Ovary (tissue), 10 donors: Measurements from ENCODE around the gene VGLL2. TPM values are rescaled to one million over a fixed set of nuclear protein-coding genes. Genes with fewer than 3 reads are reported as not detected.

Experiments used
- DNase-seq, 5 donors: peaks; one replicate each; pipeline ENCODE4 v3.0.0-alpha.2; 2019 to 2020
- H3K27ac ChIP-seq, 2 donors: fragments of 200-600 bp; one replicate each; pipeline versions ENCODE4 v1.5.1 to v1.8.0; 2019 to 2022
- H3K27me3 ChIP-seq: fragments of 200-600 bp; one replicate; pipeline ENCODE4 v1.8.0; 2022
- H3K36me3 ChIP-seq: fragments of 200-600 bp; sonication (generic); one replicate; pipeline ENCODE4 v1.5.1; 2019
- H3K4me1 ChIP-seq: one replicate; pipeline ENCODE4 v1.8.1; 2013; ENCODE audit warnings: mild to moderate bottlenecking, moderate library complexity; ENCODE audit not compliant: insufficient read depth
- H3K4me3 ChIP-seq: fragments of 200-600 bp; sonication (generic); one replicate; pipeline ENCODE4 v1.5.1; 2017
- H3K9me3 ChIP-seq, 2 donors: fragments of 200-600 bp in 1 of 2; sonication (generic) in 1 of 2; one replicate each; pipeline versions ENCODE4 v1.5.1 to v1.8.1; 2013 to 2019; ENCODE audit warnings: mild to moderate bottlenecking in 1 of 2, moderate library complexity in 1 of 2
- CTCF ChIP-seq, 3 donors: fragments of 450-650 bp in 2 of 3; fragments of 200-600 bp in 1 of 3; IDR thresholded peaks; one replicate each; pipeline versions ENCODE4 v1.5.1 to v1.8.0; 2016 to 2022; ENCODE audit warnings: antibody characterized with exemption in 3 of 3, mild to moderate bottlenecking in 1 of 3
- EP300 ChIP-seq: sonication (generic); formaldehyde crosslinking; IDR thresholded peaks from one replicate; pipeline ENCODE4 v1.6.1; 2017; ENCODE audit warnings: antibody characterized with exemption
- POLR2A ChIP-seq: fragments of 450-650 bp; IDR thresholded peaks from one replicate; pipeline ENCODE4 v1.6.1; 2017; ENCODE audit warnings: antibody characterized with exemption, mild to moderate bottlenecking, moderate library complexity
- WGBS, 3 donors: extraction: QIAGEN DNeasy Blood & Tissue Kit in 1 of 3; methylation state at CpG; one replicate each; pipeline versions ENCODE4 v1.1.5 to v1.1.7; 2013 to 2017; 5-methylcytosine and 5-hydroxymethylcytosine counted together
- intact Hi-C, 4 donors: fragments of 100-400 bp; cut with DNase I; formaldehyde crosslinking; loops; one replicate each; pipeline versions ENCODE4 v1.11.0 to v1.15.1; 2022 to 2023
- long read RNA-seq, 3 donors: library from polyadenylated mRNA in 2 of 3; unstranded in 2 of 3; transcript quantifications; one replicate each; pipeline ENCODE4 v2.0.0 and lab custom pipeline, GENCODE V29; 2021 to 2026
- polyA plus RNA-seq, 2 donors: library from polyadenylated mRNA; stranded (reverse); fragments of 200-250 nt in 1 of 2; fragments of 350-450 nt in 1 of 2; fragmentation: Illumina TruSeq in 1 of 2; extraction: RNeasy Lipid Tissue Mini Kit (QIAGEN cat#74804) in 1 of 2; gene quantifications; one replicate each; pipeline ENCODE4 v1.2.3, GENCODE V29; 2013 to 2014
- total RNA-seq, 7 donors: library from RNA; depleted of rRNA in 2 of 7; stranded (reverse); fragments of >200 nt in 2 of 7; fragmentation: NEBNext Ultra II Directional in 3 of 7; extraction: Animal tissue kit (Norgen Biotek cat#: 25700) in 3 of 7; gene quantifications; one replicate each; pipeline versions ENCODE4 v1.1.0 to v1.2.4, GENCODE V29; 2016 to 2023
- donor health status: DM: no; HTN: no; CAD: no; lungs with moderate emphysema.
- donor health status: DM: no; HTN: no; CAD: no.
- donor health status: Bipolar disorder and iron deficiency.
- donor health status: DM: yes; HTN: yes; CAD: no.
- donor health status: DM: no; HTN: no; CAD: no.
- donor health status: DM: yes; HTN: yes; CAD: no.

The VGLL2 gene
- under 1 TPM in 1 of 7 donors, not detected in 6; 0.25 TPM for total RNA-seq
- not detected for polyA plus RNA-seq
- long read RNA-seq, donor 1, result 0 reads
- long read RNA-seq, donor 2, result 0 reads
- long read RNA-seq, donor 3, result 0 reads

- peaks cover 12% of the 10 kb centered on the region for H3K4me1 ChIP-seq
- no peaks in the 10 kb centered on the region for H3K36me3 ChIP-seq
- intact Hi-C loops, result no loop called here
- H3K27me3 ChIP-seq, result no peaks in the 10 kb centered on the region
- H3K4me3 ChIP-seq, result peak within 1 kb of the TSS; percentile 3
- no peak for TF ChIP-seq POLR2A
- peaks cover 0 to 4% of the 10 kb centered on the region in 2 donors for H3K9me3 ChIP-seq
- WGBS, 3 donors, result 1% methylated on average over 55 to 63 of the region's 63 CpGs
- H3K27ac ChIP-seq, result no peak within 1 kb of the TSS
- peak in 1 of 5 donors; percentile 29 for DNase-seq
These were observed at the start of gene VGLL2 for GRCh38 chr6:117265410-117266256. TSS of gene VGLL2 (plus strand) at chr6:117265558. CDS start at chr6:117265764, 206 bp downstream.

- Histone ChIP-seq H3K9me3 (no peaks in the 10 kb centered on the region), H3K4me3 (no peak overlapping the region), H3K27me3 (no peaks in the 10 kb centered on the region), H3K36me3 (no peaks in the 10 kb centered on the region), H3K4me1 (no peaks in the 10 kb centered on the region), H3K27ac (no peak overlapping the region)
- DNase-seq, result no peak
- TF ChIP-seq POLR2A (no peak), CTCF (IDR thresholded peaks at IDR 0.05) (no peak), EP300 (no peak)
- intact Hi-C loops, result loop anchor here in 1 of 4 donors (5.0 kb wide), 1 partner anchor 91 kb away; no protein-coding TSS in a partner anchor
- 83 to 91% (median 85%) methylated on average over 3 of the region's 3 CpGs for WGBS, 3 donors
These were observed 42.5 kb upstream of the VGLL2 start for GRCh38 chr6:117222861-117223260.

GRCh38 chr6:117226778-117227177, 38.6 kb upstream of the VGLL2 start:
- H3K27me3 ChIP-seq, result no peaks in the 10 kb centered on the region
- no peak overlapping the region for H3K27ac ChIP-seq
- no peak for DNase-seq
- 93 to 97% (median 94%) methylated on average over 1 of the region's 1 CpG for WGBS, 3 donors
- intact Hi-C loops, result no loop called here
- no peak overlapping the region for H3K4me3 ChIP-seq
- no peak for TF ChIP-seq POLR2A
- no peak for TF ChIP-seq CTCF (IDR thresholded peaks at IDR 0.05)
- no peak for TF ChIP-seq EP300
- H3K36me3 ChIP-seq, result no peaks in the 10 kb centered on the region
- no peaks in the 10 kb centered on the region for H3K9me3 ChIP-seq
- H3K4me1 ChIP-seq, result no peaks in the 10 kb centered on the region

GRCh38 chr6:117227245-117227962, 38.0 kb upstream of the VGLL2 start:
- H3K4me1 ChIP-seq, result no peaks in the 10 kb centered on the region
- H3K27ac ChIP-seq, result no peak overlapping the region
- no peak overlapping the region for H3K4me3 ChIP-seq
- TF ChIP-seq CTCF (IDR thresholded peaks at IDR 0.05) (no peak), POLR2A (no peak), EP300 (no peak)
- H3K27me3 ChIP-seq, result no peaks in the 10 kb centered on the region
- no peaks in the 10 kb centered on the region for H3K9me3 ChIP-seq
- H3K36me3 ChIP-seq, result no peaks in the 10 kb centered on the region
- 60 to 68% (median 67%) methylated on average over 3 of the region's 3 CpGs for whole genome bisulfite sequencing, 3 donors
- no peak for DNase-seq
- intact Hi-C loops, result no loop called here
